Liver (tissue), 9 donors: ENCODE data around the gene MEX3C. TPM values are rescaled to one million over a fixed set of nuclear protein-coding genes. Genes with fewer than 3 reads are reported as not detected.

Experiments used
- DNase-seq: peaks from one replicate; pipeline ENCODE4 v3.0.0-alpha.2; 2017; ENCODE audit warnings: low spot score
- H3K27ac ChIP-seq, 2 donors: one replicate each; pipeline ENCODE4 v1.7.0; 2013; ENCODE audit warnings: inconsistent platforms in 2 of 2, low read length in 2 of 2, control low read depth in 1 of 2, low read depth in 1 of 2, mild to moderate bottlenecking in 1 of 2
- H3K27me3 ChIP-seq, 4 donors: one replicate each; pipeline versions ENCODE4 v1.6.1 to v1.7.0; 2013; ENCODE audit warnings: low read length in 3 of 4, inconsistent platforms in 1 of 4, mild to moderate bottlenecking in 1 of 4, moderate library complexity in 1 of 4; ENCODE audit not compliant: control insufficient read depth in 4 of 4, insufficient read depth in 4 of 4
- H3K36me3 ChIP-seq, 4 donors: one replicate each; pipeline versions ENCODE4 v1.6.1 to v1.7.0; 2013; ENCODE audit warnings: low read length in 3 of 4, mild to moderate bottlenecking in 3 of 4, low read depth in 1 of 4, moderate library complexity in 1 of 4; ENCODE audit not compliant: control insufficient read depth in 4 of 4, insufficient read depth in 3 of 4
- H3K4me1 ChIP-seq, 4 donors: one replicate each; pipeline versions ENCODE4 v1.6.1 to v1.7.0; 2013; ENCODE audit warnings: low read length in 3 of 4, mild to moderate bottlenecking in 3 of 4, moderate library complexity in 1 of 4; ENCODE audit not compliant: control insufficient read depth in 4 of 4, insufficient read depth in 4 of 4
- H3K4me3 ChIP-seq, 3 donors: one replicate each; pipeline versions ENCODE4 v1.6.1 to v1.7.0; 2013; ENCODE audit warnings: low read length in 3 of 3, control low read depth in 1 of 3, low read depth in 1 of 3, mild to moderate bottlenecking in 1 of 3
- H3K9ac ChIP-seq, 2 donors: one replicate each; pipeline ENCODE4 v1.7.0; 2013; ENCODE audit warnings: low read length in 2 of 2, mild to moderate bottlenecking in 2 of 2, moderate library complexity in 2 of 2, control low read depth in 1 of 2, low read depth in 1 of 2
- H3K9me3 ChIP-seq, 4 donors: one replicate each; pipeline versions ENCODE4 v1.6.1 to v1.7.0; 2013; ENCODE audit warnings: low read length in 3 of 4; ENCODE audit not compliant: control insufficient read depth in 4 of 4
- ATF3 ChIP-seq: IDR thresholded peaks from 2 replicates; pipeline ENCODE4 v1.6.1; 2016; ENCODE audit warnings: antibody characterized with exemption
- CTCF ChIP-seq: fragments of 150-350 bp; IDR thresholded peaks from 2 replicates; pipeline ENCODE4 v1.5.1; 2017; ENCODE audit warnings: improper control_type of control experiment, low read depth, low read length; ENCODE audit not compliant: missing input control
- FOXA2 ChIP-seq: IDR thresholded peaks from 2 replicates; pipeline ENCODE4 v1.6.1; 2016; ENCODE audit warnings: antibody characterized with exemption
- GABPA ChIP-seq, 2 donors: IDR thresholded peaks in 1 of 2; conservative IDR thresholded peaks in 1 of 2; 2 replicates each; pipeline ENCODE4 v1.6.1; 2016; ENCODE audit warnings: antibody characterized with exemption in 2 of 2, mild to moderate bottlenecking in 1 of 2, moderate library complexity in 1 of 2
- HNF4A ChIP-seq, 2 donors: conservative IDR thresholded peaks; 2 replicates each; pipeline ENCODE4 v1.6.1; 2016; ENCODE audit warnings: antibody characterized with exemption in 2 of 2, mild to moderate bottlenecking in 2 of 2
- HNF4G ChIP-seq: IDR thresholded peaks from 2 replicates; pipeline ENCODE4 v1.6.1; 2016; ENCODE audit warnings: antibody characterized with exemption
- JUND ChIP-seq, 2 donors: IDR thresholded peaks; 2 replicates each; pipeline ENCODE4 v1.6.1; 2016; ENCODE audit warnings: antibody characterized with exemption in 2 of 2
- MAX ChIP-seq: IDR thresholded peaks from 2 replicates; pipeline ENCODE4 v1.6.1; 2016; ENCODE audit warnings: antibody characterized with exemption
- RAD21 ChIP-seq, 2 donors: IDR thresholded peaks; 2 replicates each; pipeline ENCODE4 v1.6.1; 2016; ENCODE audit warnings: antibody characterized with exemption in 2 of 2, mild to moderate bottlenecking in 2 of 2
- REST ChIP-seq: IDR thresholded peaks from 2 replicates; pipeline ENCODE4 v1.6.1; 2016; ENCODE audit warnings: antibody characterized with exemption, mild to moderate bottlenecking
- RXRA ChIP-seq, 2 donors: IDR thresholded peaks; 2 replicates each; pipeline ENCODE4 v1.6.1; 2017 to 2018; ENCODE audit warnings: antibody characterized with exemption in 2 of 2, mild to moderate bottlenecking in 1 of 2
- SP1 ChIP-seq: IDR thresholded peaks from 2 replicates; pipeline ENCODE4 v1.6.1; 2018; ENCODE audit warnings: antibody characterized with exemption, mild to moderate bottlenecking
- TAF1 ChIP-seq: conservative IDR thresholded peaks from 2 replicates; pipeline ENCODE4 v1.6.1; 2016; ENCODE audit warnings: antibody characterized with exemption, mild to moderate bottlenecking
- ZBTB33 ChIP-seq: IDR thresholded peaks from 2 replicates; pipeline ENCODE4 v1.6.1; 2016; ENCODE audit warnings: antibody characterized with exemption
- WGBS: extraction: QIAGEN DNeasy Blood & Tissue Kit; methylation state at CpG from one replicate; pipeline ENCODE4 v1.1.7; 2013; 5-methylcytosine and 5-hydroxymethylcytosine counted together
- polyA plus RNA-seq, 2 donors: library from polyadenylated mRNA; stranded (reverse) in 1 of 2; unstranded in 1 of 2; fragments of 200-250 nt in 1 of 2; fragments of >200 nt in 1 of 2; fragmentation: Nextera tagmentation in 1 of 2; extraction: Ambion mirVana in 1 of 2; gene quantifications; one replicate each; pipeline versions ENCODE4 v1.2.1 to v1.2.3, GENCODE V29; 2013 to 2015
- total RNA-seq, 2 donors: library from RNA; depleted of rRNA; stranded (reverse); fragments of >200 nt; gene quantifications; one replicate each; pipeline ENCODE4 v1.2.3, GENCODE V29; 2014
- donor health status: healthy.
- donor health status: healthy.
- donor health status: healthy.
- donor health status: healthy.
- donor health status: healthy.

The MEX3C gene
- total and polyA plus RNA-seq, 4 donors, result 2.7 to 16.1 (median 8.6) TPM

GRCh38 chr18:51211552-51211951 is 14.1 kb upstream of the MEX3C start:
- Histone ChIP-seq H3K4me1 (no peaks in the 10 kb centered on the region), H3K27ac (no peak overlapping the region), H3K9ac (no peak overlapping the region), H3K27me3 (no peaks in the 10 kb centered on the region), H3K9me3 (no peaks in the 10 kb centered on the region), H3K36me3 (no peaks in the 10 kb centered on the region), H3K4me3 (no peak overlapping the region)
- 72% methylated on average over 4 of the region's 4 CpGs for WGBS
- DNase-seq, result no peak
- TF ChIP-seq SP1, result peak; percentile 9
- no peak for TF ChIP-seq ATF3

GRCh38 chr18:51196811-51197660 is 445 bp downstream of the MEX3C start:
- H3K9ac ChIP-seq, result peak overlapping the region; percentile 90 to 91
- H3K4me3 ChIP-seq, result peak overlapping the region; percentile 55 to 95 (median 93)
- H3K27ac ChIP-seq, result peak overlapping the region; percentile 88 to 92
- no peaks in the 10 kb centered on the region for H3K36me3 ChIP-seq
- under 1% methylated on average over 102 of the region's 102 CpGs for WGBS
- no peak for DNase-seq
- TF ChIP-seq HNF4A (conservative IDR thresholded peaks at IDR 0.05), result no peak
- TF ChIP-seq GABPA (IDR thresholded peaks at IDR 0.05 in 1 of 2, conservative IDR thresholded peaks at IDR 0.05 in 1 of 2), result no peak
- TF ChIP-seq SP1, result no peak
- TF ChIP-seq TAF1, result peak; percentile 17
- H3K4me1 ChIP-seq, result peaks cover 1 to 32% (median 19%) of the 10 kb centered on the region in 4 donors
- H3K9me3 ChIP-seq, result no peaks in the 10 kb centered on the region
- H3K27me3 ChIP-seq, result no peaks in the 10 kb centered on the region

- under 1% methylated on average over 67 of the region's 67 CpGs for WGBS
- TF ChIP-seq GABPA (IDR thresholded peaks at IDR 0.05 in 1 of 2, conservative IDR thresholded peaks at IDR 0.05 in 1 of 2) (no peak), HNF4G (no peak), ZBTB33 (no peak), MAX (no peak), JUND (IDR thresholded peaks at IDR 0.05) (no peak), FOXA2 (no peak), RAD21 (IDR thresholded peaks at IDR 0.05) (no peak), CTCF (no peak), REST (no peak), ATF3 (no peak), HNF4A (conservative IDR thresholded peaks at IDR 0.05) (no peak), SP1 (no peak), RXRA (IDR thresholded peaks at IDR 0.05) (no peak)
- no peaks in the 10 kb centered on the region for H3K9me3 ChIP-seq
These were observed 1.2 kb downstream of the MEX3C start for GRCh38 chr18:51196118-51196810.

More at GRCh38 chr18:51196118-51196810, 1.2 kb downstream of the MEX3C start:
- Histone ChIP-seq H3K36me3 (no peaks in the 10 kb centered on the region), H3K4me3 (peak overlapping the region; percentile 55 to 95 (median 93)), H3K27me3 (no peaks in the 10 kb centered on the region), H3K9ac (peak overlapping the region; percentile 90 to 91), H3K4me1 (peaks cover 1 to 32% (median 19%) of the 10 kb centered on the region in 4 donors), H3K27ac (peak overlapping the region; percentile 88 to 92)
- DNase-seq, result peak; percentile 63
